Osteocyte (in vitro differentiated cells): ENCODE measurements around the gene SH2D6. TPM values are rescaled to one million over a fixed set of nuclear protein-coding genes. Genes with fewer than 3 reads are reported as not detected.

Experiments used
- DNase-seq: peaks from one replicate; pipeline ENCODE4 v3.0.0; 2021; ENCODE audit warnings: mixed read lengths; ENCODE audit not compliant: unreplicated experiment; ENCODE audit errors: extremely low spot score
- H3K27ac Mint-ChIP-seq: one replicate; pipeline ENCODE4 v1.8.0; 2021; ENCODE audit warnings: mild to moderate bottlenecking, mixed read lengths; ENCODE audit not compliant: unreplicated experiment
- H3K27me3 Mint-ChIP-seq: one replicate; pipeline ENCODE4 v1.8.0; 2021; ENCODE audit warnings: mixed read lengths; ENCODE audit not compliant: unreplicated experiment
- H3K36me3 Mint-ChIP-seq: one replicate; pipeline ENCODE4 v1.8.0; 2021; ENCODE audit warnings: mixed read lengths; ENCODE audit not compliant: unreplicated experiment
- H3K4me1 Mint-ChIP-seq: one replicate; pipeline ENCODE4 v1.8.0; 2021; ENCODE audit warnings: mixed read lengths; ENCODE audit not compliant: unreplicated experiment
- H3K4me3 Mint-ChIP-seq: one replicate; pipeline ENCODE4 v1.8.0; 2021; ENCODE audit warnings: mild to moderate bottlenecking, moderate library complexity, mixed read lengths; ENCODE audit not compliant: unreplicated experiment
- H3K9me3 Mint-ChIP-seq: one replicate; pipeline ENCODE4 v1.8.0; 2021; ENCODE audit warnings: mixed read lengths; ENCODE audit not compliant: unreplicated experiment
- total RNA-seq: library from RNA; stranded (reverse); gene quantifications from 2 replicates; pipeline ENCODE4 v1.2.1, GENCODE V29; 2021
- TF ChIP-seq, protein P1 (sequence below): fragments of 200-600 bp; sonication (generic); IDR thresholded peaks from 2 replicates; pipeline ENCODE4 v1.5.0; 2021; ENCODE audit warnings: antibody characterized with exemption, mild to moderate bottlenecking, moderate library complexity

The SH2D6 gene
- total RNA-seq, 1 donor from 2014 or later = 0.51 TPM

DNA sequence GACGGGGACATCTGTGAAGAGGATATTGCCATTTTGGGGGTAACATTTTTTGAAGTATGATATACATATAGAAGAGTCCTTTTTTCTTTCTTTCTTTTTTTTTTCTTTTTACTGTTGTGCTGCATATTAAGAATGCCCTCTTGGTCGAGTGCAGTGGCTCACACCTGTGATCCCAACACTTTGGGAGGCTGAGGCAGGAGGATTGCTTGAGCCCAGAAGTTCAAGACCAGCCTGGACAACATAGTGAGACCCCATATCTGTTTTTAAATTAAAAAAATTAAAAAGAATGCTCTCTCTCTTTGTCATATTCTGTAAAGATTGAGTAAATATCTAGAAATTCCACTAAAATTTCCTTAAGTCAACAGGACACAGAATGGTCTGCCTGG is 3.6 kb downstream of the SH2D6 start:
- H3K27ac Mint-ChIP-seq = peak overlapping the region; percentile 31
- no peak for DNase-seq
- no peaks in the 10 kb centered on the region for H3K27me3 Mint-ChIP-seq
- H3K36me3 Mint-ChIP-seq = no peaks in the 10 kb centered on the region
- peaks cover 22% of the 10 kb centered on the region for H3K4me1 Mint-ChIP-seq
- no peak overlapping the region for H3K4me3 Mint-ChIP-seq
- no peaks in the 10 kb centered on the region for H3K9me3 Mint-ChIP-seq
- TF ChIP-seq, protein P1, sequence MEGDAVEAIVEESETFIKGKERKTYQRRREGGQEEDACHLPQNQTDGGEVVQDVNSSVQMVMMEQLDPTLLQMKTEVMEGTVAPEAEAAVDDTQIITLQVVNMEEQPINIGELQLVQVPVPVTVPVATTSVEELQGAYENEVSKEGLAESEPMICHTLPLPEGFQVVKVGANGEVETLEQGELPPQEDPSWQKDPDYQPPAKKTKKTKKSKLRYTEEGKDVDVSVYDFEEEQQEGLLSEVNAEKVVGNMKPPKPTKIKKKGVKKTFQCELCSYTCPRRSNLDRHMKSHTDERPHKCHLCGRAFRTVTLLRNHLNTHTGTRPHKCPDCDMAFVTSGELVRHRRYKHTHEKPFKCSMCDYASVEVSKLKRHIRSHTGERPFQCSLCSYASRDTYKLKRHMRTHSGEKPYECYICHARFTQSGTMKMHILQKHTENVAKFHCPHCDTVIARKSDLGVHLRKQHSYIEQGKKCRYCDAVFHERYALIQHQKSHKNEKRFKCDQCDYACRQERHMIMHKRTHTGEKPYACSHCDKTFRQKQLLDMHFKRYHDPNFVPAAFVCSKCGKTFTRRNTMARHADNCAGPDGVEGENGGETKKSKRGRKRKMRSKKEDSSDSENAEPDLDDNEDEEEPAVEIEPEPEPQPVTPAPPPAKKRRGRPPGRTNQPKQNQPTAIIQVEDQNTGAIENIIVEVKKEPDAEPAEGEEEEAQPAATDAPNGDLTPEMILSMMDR = no peak

DNA sequence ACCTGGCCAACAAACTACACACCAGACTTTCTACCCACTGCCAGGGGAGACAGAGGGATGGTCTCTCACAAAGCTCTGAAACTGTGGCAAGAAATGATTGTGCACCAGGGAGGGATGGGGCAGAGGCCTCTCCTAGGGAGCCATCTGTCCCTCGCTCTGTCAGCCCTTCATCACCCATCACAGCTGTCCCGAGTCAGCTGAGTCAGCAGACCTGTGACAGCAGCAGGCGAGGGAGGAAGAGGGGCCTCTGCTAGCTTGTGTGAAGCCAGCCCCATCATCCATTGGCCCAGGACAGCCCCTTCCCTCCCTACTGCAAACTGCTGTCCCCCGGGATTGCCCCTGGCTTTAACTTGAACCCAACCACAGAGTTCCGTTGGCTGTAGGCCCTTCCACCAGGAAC is 5.0 kb downstream of the SH2D6 start:
- Mint-ChIP-seq H3K36me3 (no peaks in the 10 kb centered on the region), H3K27me3 (no peaks in the 10 kb centered on the region), H3K4me1 (peaks cover 19% of the 10 kb centered on the region), H3K9me3 (no peaks in the 10 kb centered on the region), H3K4me3 (no peak overlapping the region), H3K27ac (no peak overlapping the region)
- no peak for DNase-seq
- TF ChIP-seq, protein P1 = no peak

DNA sequence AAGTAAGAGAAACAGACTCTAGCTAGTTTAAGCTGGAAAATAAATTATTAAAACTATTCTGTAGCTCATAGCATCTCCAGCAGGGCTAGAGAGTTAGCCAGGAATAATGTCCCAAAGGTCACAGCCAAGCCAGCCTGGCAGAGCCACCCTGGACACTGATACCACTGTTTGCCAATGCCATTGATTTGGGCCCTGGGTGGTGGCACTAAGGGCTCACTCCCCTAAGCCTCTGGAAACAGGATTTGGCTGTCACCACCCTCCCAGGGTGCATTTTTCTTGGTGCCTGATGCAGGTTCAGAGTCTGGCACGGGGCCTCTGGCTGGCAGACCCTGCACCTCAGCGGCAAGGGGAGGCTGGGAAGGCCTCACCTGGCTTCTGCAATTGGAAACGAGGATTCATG is 7.1 kb downstream of the SH2D6 start:
- TF ChIP-seq, protein P1 = no peak
- no peak for DNase-seq
- H3K36me3 Mint-ChIP-seq = no peaks in the 10 kb centered on the region
- no peak overlapping the region for H3K27ac Mint-ChIP-seq
- H3K4me1 Mint-ChIP-seq = peaks cover 9% of the 10 kb centered on the region
- no peak overlapping the region for H3K4me3 Mint-ChIP-seq
- H3K27me3 Mint-ChIP-seq = no peaks in the 10 kb centered on the region
- H3K9me3 Mint-ChIP-seq = no peaks in the 10 kb centered on the region

DNA sequence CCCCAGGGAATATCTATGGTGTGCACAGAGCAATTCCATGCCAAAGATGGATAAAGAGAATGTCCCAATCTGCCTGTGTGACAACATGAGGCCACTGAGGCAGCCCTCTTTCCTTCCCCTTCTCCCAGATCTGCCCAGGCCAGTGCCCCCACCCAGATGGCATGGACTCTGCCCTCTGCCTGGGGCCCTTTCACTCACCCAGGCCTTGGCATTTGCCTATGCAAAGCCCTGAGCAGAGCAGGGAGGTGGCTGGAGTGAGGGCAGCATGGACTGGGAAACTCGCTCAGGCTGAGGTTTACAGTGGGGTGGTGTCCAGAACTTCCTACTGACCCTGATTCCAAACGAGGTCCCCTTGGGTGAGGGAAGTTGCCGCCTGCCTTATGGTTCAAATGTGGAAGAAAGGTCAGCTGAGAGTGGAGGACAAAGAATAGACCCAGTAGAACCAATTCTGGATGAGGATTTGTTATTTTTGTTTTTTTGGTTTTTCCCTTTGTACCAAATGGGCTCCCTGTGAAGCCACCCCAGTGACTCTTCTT is 8.9 kb downstream of the SH2D6 start:
- TF ChIP-seq, protein P1 = no peak
- no peak for DNase-seq
- Mint-ChIP-seq H3K27me3 (no peaks in the 10 kb centered on the region), H3K27ac (no peak overlapping the region), H3K9me3 (no peaks in the 10 kb centered on the region), H3K4me3 (no peak overlapping the region), H3K36me3 (no peaks in the 10 kb centered on the region), H3K4me1 (peaks cover 5% of the 10 kb centered on the region)

DNA sequence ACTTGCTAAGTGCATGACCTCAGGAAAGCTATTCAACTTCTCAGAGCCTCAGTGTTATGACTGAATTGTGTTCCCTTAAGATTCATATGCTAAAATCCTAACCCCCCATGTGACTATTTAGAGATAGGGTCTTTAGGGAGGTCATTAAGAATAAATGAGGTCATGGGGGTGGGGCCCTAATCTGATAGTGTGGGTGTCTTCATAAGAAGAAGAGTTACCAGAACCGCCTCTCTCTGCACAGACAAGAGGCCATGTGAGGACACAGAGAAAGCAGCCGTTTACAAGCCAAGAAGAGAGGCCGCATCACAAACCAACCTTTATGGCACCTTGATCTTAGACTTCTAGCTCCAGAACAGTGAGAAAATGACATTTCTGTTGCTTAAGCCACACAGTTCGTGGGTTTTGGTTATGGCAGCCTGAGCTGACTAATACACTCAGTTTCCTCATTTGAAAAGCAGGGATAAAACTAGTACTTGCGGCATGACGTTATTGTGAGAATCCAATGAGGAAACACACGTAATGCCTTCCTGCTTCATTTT is 9.9 kb downstream of the SH2D6 start:
- no peaks in the 10 kb centered on the region for H3K27me3 Mint-ChIP-seq
- no peaks in the 10 kb centered on the region for H3K36me3 Mint-ChIP-seq
- peaks cover 16% of the 10 kb centered on the region for H3K4me1 Mint-ChIP-seq
- H3K9me3 Mint-ChIP-seq = no peaks in the 10 kb centered on the region
- TF ChIP-seq, protein P1 = no peak
- DNase-seq = no peak
- no peak overlapping the region for H3K4me3 Mint-ChIP-seq
- H3K27ac Mint-ChIP-seq = no peak overlapping the region
